Body of pancreas (tissue), 4 donors: ENCODE measurements around the gene UBASH3A.

ENCODE experiments used
- CTCF ChIP-seq, 7 experiments: fragments of 450-650 bp in 4 of 7; fragments of 200-600 bp in 3 of 7; sonication (generic) in 3 of 7; IDR thresholded peaks; one replicate each; pipeline ENCODE4 v1.5.1; 2016 to 2019; ENCODE audit warnings: antibody characterized with exemption in 7 of 7
- POLR2A ChIP-seq, 3 donors: fragments of 450-650 bp; IDR thresholded peaks; one replicate each; pipeline ENCODE4 v1.6.1; 2016; ENCODE audit warnings: antibody characterized with exemption in 3 of 3, mild to moderate bottlenecking in 2 of 3

- TF ChIP-seq CTCF (IDR thresholded peaks at IDR 0.05) (no peak), POLR2A (IDR thresholded peaks at IDR 0.05) (no peak)
These were observed 10.4 kb downstream of the UBASH3A start for GRCh38 chr21:42414066-42414465.
